Testis (tissue), 3 donors: ENCODE data around the gene R3HDM2. TPM values are rescaled to one million over a fixed set of nuclear protein-coding genes. Genes with fewer than 3 reads are reported as not detected.

Source experiments
- DNase-seq: peaks from one replicate; pipeline ENCODE4 v3.0.0-alpha.2; 2019
- H3K27ac ChIP-seq, 2 donors: fragments of 200-600 bp; sonication (generic); one replicate each; pipeline ENCODE4 v1.5.1; 2019
- H3K27me3 ChIP-seq: fragments of 200-600 bp; sonication (generic); one replicate; pipeline ENCODE4 v1.5.1; 2019
- H3K36me3 ChIP-seq: fragments of 200-600 bp; sonication (generic); one replicate; pipeline ENCODE4 v1.5.1; 2017; ENCODE audit warnings: low read depth; ENCODE audit errors: missing control alignments
- H3K4me1 ChIP-seq: fragments of 200-600 bp; sonication (generic); one replicate; pipeline ENCODE4 v1.5.1; 2019
- H3K4me3 ChIP-seq, 2 donors: fragments of 200-600 bp; sonication (generic); one replicate each; pipeline ENCODE4 v1.5.1; 2017 to 2019
- H3K9me3 ChIP-seq: fragments of 200-600 bp; sonication (generic); one replicate; pipeline ENCODE4 v1.5.1; 2017
- CTCF ChIP-seq, 3 experiments: fragments of 450-650 bp in 2 of 3; fragments of 200-600 bp in 1 of 3; sonication (generic) in 1 of 3; IDR thresholded peaks; one replicate each; pipeline ENCODE4 v1.5.1; 2016 to 2019; ENCODE audit warnings: antibody characterized with exemption in 3 of 3, mild to moderate bottlenecking in 2 of 3, moderate library complexity in 1 of 3
- POLR2A ChIP-seq: fragments of 450-650 bp; IDR thresholded peaks from one replicate; pipeline ENCODE4 v1.6.1; 2017; ENCODE audit warnings: antibody characterized with exemption, mild to moderate bottlenecking, moderate library complexity
- WGBS, 2 donors: methylation state at CpG; one replicate each; pipeline ENCODE4 v1.1.5; 2018; 5-methylcytosine and 5-hydroxymethylcytosine counted together
- intact Hi-C: fragments of 100-400 bp; cut with DNase I; formaldehyde crosslinking; loops from one replicate; pipeline ENCODE4 v1.15.1; 2023; ENCODE audit warnings: low total_unique reads
- polyA plus RNA-seq: library from polyadenylated mRNA; stranded (reverse); fragments of 350-450 nt; fragmentation: Illumina TruSeq; extraction: RNeasy Lipid Tissue Mini Kit (QIAGEN cat#74804); gene quantifications from one replicate; pipeline ENCODE4 v1.2.3, GENCODE V29; 2014; ENCODE audit warnings: low read depth, low replicate concordance; ENCODE audit not compliant: insufficient read depth
- total RNA-seq, 2 donors: library from RNA; depleted of rRNA; stranded (reverse); fragments of >200 nt; gene quantifications; one replicate each; pipeline ENCODE4 v1.2.3, GENCODE V29; 2016

R3HDM2 gene
- total and polyA plus RNA-seq, 3 donors from 2014 or later, result 54.6 to 93.9 (median 92.0) TPM

- Histone ChIP-seq H3K27me3 (no peaks in the 10 kb centered on the region), H3K4me3 (no peak overlapping the region), H3K36me3 (no peaks in the 10 kb centered on the region), H3K4me1 (peaks cover 27% of the 10 kb centered on the region), H3K9me3 (no peaks in the 10 kb centered on the region), H3K27ac (no peak overlapping the region)
- TF ChIP-seq POLR2A (no peak), CTCF (IDR thresholded peaks at IDR 0.05) (no peak)
- DNase-seq, result no peak
- WGBS, 2 donors, result 8 to 34% methylated on average over 4 to 7 of the region's 7 CpGs
- intact Hi-C loops, result no loop called here
These were observed 215.2 kb downstream of the R3HDM2 start for GRCh38 chr12:57215668-57216013.

- H3K9me3 ChIP-seq, result no peaks in the 10 kb centered on the region
- no peaks in the 10 kb centered on the region for H3K36me3 ChIP-seq
- H3K27me3 ChIP-seq, result no peaks in the 10 kb centered on the region
- TF ChIP-seq POLR2A (no peak), CTCF (IDR thresholded peaks at IDR 0.05) (no peak)
- 36 to 42% methylated on average over 8 to 11 of the region's 11 CpGs for WGBS, 2 donors
- peaks cover 27% of the 10 kb centered on the region for H3K4me1 ChIP-seq
- H3K4me3 ChIP-seq, result no peak overlapping the region
- H3K27ac ChIP-seq, result no peak overlapping the region
- DNase-seq, result no peak
- intact Hi-C loops, result no loop called here
These were observed 215.8 kb downstream of the R3HDM2 start for GRCh38 chr12:57215065-57215464.

- Histone ChIP-seq H3K4me1 (peaks cover 27% of the 10 kb centered on the region), H3K36me3 (no peaks in the 10 kb centered on the region), H3K4me3 (no peak overlapping the region), H3K27ac (no peak overlapping the region), H3K9me3 (no peaks in the 10 kb centered on the region), H3K27me3 (no peaks in the 10 kb centered on the region)
- TF ChIP-seq POLR2A (no peak), CTCF (IDR thresholded peaks at IDR 0.05) (peak; percentile 57 to 76 (median 61))
- 17 to 38% methylated on average over 14 of the region's 14 CpGs for WGBS, 2 donors
- DNase-seq, result peak; percentile 71
- intact Hi-C loops, result no loop called here
These were observed 216.5 kb downstream of the R3HDM2 start for GRCh38 chr12:57214398-57214781.

GRCh38 chr12:57213763-57214397 is 217.0 kb downstream of the R3HDM2 start:
- Histone ChIP-seq H3K4me1 (peaks cover 27% of the 10 kb centered on the region), H3K4me3 (no peak overlapping the region), H3K27ac (no peak overlapping the region), H3K36me3 (no peaks in the 10 kb centered on the region), H3K9me3 (no peaks in the 10 kb centered on the region), H3K27me3 (no peaks in the 10 kb centered on the region)
- DNase-seq, result no peak
- TF ChIP-seq CTCF (IDR thresholded peaks at IDR 0.05) (no peak), POLR2A (no peak)
- intact Hi-C loops, result no loop called here
- WGBS, 2 donors, result 53 to 75% methylated on average over 4 of the region's 4 CpGs

- Histone ChIP-seq H3K4me1 (peaks cover 27% of the 10 kb centered on the region), H3K36me3 (no peaks in the 10 kb centered on the region), H3K4me3 (no peak overlapping the region), H3K27me3 (no peaks in the 10 kb centered on the region), H3K9me3 (no peaks in the 10 kb centered on the region), H3K27ac (peak overlapping the region; percentile 33 to 50)
- peak; percentile 94 for DNase-seq
- TF ChIP-seq POLR2A (no peak), CTCF (IDR thresholded peaks at IDR 0.05) (peak; percentile 87 to 95 (median 93))
- intact Hi-C loops, result no loop called here
- 13 to 16% methylated on average over 16 of the region's 16 CpGs for WGBS, 2 donors
These were observed 217.7 kb downstream of the R3HDM2 start for GRCh38 chr12:57213058-57213715.
